GM21786 (cell line): ENCODE data around the gene CDC73.
"Not testable (repeated sequence)": the region's sequence is repeated elsewhere in the genome, so short reads cannot be mapped to it uniquely, and the experiment has no call there.

Source experiments
- ATAC-seq: cut with Tn5 transposase; IDR thresholded peaks from one replicate; pipeline ENCODE4 v1.9.1; 2021; ENCODE audit not compliant: unreplicated experiment

CDC73 gene

DNA sequence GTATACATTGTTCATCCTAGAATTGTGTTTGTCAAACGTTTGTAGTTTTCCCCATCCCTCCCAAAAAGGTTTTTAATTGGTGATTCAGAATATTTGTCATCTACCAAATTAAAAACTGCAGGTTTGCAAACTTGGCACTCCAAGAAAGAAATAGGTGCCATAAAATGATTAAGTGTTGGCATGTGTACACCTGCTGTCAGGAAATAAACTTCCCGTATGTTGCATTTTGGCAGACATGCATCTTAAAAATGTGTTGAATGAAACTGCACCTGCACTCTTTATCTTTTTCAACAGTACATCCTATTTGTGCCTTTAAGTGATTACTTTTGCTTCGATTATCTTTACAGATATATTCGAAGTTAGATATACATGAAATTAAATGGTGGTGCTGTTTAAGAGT lies 57.3 kb downstream of the CDC73 start:
- ATAC-seq, result no peak

GRCh38 chr1:193181536-193181935 lies 59.7 kb downstream of the CDC73 start:
- ATAC-seq, result no peak

DNA sequence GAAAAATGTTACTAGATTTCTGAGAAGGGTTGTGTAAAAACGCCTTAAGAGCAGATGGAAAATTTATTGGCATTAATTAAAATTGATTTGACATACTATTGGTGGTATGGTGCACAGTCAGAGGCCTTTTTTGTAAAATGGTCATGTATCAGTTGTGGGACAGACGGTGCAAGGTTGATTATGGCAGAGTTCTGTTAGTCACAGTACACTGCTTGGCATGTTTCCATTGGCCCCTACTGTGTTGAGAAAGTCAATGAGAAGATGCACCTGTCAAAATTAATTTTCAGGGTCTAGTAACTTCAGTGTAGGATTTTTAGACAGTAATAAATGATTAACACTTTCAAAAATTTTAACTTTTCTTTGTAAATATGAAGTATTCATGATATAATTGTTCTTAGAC lies 60.2 kb downstream of the CDC73 start:
- no peak for ATAC-seq

DNA sequence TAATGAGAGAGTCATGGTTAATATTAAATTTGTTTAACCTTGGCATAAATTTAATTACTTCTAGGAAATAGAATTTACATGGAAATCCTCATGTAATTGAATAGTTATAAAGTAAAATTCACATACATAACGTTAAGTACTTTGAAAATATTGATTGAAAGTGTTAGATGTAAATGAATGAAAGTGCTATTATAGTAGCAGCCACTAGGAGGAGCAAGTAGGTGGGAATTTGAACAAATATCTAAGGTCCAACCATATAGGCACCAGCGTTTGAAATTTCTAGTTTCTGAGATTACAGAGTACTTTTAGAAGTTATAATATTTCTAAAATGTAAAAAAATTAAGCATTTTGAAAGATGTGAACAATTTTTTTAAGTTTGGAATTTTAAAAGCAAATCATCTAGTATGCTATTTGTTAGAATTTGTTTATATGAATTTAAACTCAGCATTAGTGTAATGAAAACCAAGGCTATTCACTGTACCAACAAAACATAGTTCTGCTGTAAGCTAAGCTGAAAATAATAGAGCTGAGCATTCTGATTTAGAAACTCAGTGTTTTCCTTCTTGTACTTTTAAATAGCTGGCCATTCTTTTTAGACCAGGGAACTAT lies 61.3 kb downstream of the CDC73 start:
- ATAC-seq, result peak; percentile 69

DNA sequence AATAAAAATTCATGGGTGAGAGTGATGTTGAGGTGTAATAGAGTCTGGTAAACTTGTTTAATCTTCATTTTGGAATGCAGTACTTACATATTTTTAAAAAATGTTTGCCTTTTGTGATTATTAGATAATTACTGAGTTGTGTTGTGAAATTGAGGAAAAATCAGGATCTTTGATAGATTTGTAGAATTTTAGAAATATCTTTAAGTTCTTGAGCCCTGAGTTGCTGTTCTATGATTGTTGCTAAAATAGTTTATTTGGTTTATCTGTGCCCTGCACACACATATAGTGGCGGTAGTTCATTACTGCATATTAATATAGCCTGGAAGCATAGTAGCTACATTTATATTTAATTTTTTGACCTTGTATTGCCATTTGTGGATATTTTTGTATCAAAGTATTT lies 62.9 kb downstream of the CDC73 start:
- ATAC-seq, result no peak

DNA sequence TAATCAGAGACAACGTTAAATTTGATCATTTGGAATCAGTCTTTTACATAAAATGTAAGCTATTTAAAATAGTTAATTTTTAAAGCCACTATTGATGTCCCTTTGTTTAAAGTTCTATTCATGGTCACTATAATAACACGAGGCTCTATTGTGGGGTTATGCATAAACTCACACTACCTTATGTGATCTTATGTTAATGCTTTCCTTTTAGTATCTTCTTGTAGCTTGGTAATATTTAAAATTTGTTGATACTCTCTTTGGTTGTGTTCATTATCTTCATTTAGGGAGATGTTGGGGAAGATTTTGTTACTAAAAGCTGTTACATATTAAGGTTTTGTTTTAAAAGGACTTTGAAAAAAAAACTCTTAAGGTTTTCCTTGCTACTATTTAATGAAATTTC lies 63.4 kb downstream of the CDC73 start:
- ATAC-seq, result no peak

DNA sequence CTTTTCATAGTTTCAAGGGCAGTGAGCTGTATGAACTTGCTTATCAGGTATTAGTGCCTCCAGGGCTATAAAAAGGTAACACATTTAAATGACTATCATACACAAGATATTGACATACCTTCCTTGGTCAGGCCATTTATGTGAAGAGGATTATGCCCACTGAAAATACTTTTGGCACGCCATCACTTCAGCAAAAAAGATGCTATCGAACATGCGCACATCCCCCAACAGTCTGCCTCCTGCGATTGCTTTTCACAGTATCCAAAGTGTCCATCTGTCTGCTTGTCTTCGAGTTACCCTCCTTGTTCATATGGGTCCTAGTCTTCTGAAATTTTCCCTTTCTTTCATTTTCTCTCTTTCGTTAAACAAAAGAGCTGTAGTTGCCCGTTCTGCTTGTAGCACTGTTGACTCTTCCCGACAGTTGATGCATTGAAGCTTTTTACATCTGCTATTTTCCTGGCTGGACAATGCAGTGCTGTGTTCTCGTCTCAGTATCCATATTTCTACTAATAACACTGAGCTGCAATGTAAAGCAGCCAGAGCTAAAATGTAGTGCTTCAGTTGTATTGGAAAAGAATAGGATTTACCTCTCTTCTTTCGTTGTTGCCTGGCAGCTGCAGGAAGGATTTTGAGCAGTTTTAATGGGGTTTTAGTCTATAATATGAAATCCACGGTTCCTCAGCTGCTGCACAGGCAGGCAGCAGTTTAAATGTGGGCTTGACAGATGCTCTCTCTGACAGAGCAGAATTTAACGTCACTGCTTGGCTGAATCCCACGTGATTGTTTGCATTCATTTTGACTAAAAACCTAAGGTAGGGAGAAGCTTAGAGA lies 64.3 kb downstream of the CDC73 start, which contains the start of gene B3GALT2:
B3GALT2 (minus strand) TSS at position 713 of the 831 bp plus-strand sequence. CDS start 5,051 bp downstream, outside the sequence.
- ATAC-seq, result no peak

DNA sequence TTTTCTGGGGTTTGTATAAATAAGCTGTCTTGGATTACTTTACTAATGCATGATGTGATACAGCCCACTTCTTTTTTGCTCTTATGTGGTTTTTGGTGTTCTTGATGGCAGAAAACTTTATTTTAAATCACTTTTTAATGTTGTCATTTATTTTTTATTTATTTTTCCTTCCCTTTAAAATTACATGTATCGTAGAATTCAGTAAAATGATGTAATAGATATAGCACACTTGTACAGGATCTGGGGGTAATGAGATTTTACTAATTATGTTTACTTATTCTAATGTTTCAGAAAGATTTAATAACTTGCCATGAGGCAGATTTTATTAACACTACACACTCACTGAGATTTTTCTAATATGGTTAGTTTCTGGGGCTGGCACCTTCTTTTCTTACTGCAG lies 65.3 kb downstream of the CDC73 start:
- ATAC-seq, result no peak

DNA sequence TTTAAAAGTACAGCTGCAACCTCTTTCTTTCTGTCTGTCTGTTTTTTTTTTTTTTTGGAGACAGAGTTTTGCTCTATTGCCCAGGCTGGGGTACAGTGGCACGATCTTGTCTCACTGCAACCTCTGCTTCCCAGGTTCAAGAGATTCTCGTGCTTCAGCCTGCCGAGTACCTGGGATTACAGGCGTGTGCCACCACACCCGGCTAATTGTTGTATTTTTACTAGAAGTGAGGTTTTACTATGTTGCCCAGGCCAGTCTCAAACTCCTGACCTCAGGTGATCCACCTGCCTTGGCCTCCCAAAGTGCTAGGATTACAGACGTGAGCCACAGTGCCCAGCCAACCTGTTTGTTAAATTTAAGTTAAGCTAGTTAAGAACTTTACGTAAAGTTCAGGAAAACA lies 67.1 kb downstream of the CDC73 start:
- ATAC-seq, result not testable (repeated sequence)

- no peak for ATAC-seq
Observed at GRCh38 chr1:193189442-193190095, 67.7 kb downstream of the CDC73 start.

GRCh38 chr1:193190096-193190744 lies 68.4 kb downstream of the CDC73 start:
- no peak for ATAC-seq

GRCh38 chr1:193192586-193192985 lies 70.8 kb downstream of the CDC73 start:
- ATAC-seq, result no peak

DNA sequence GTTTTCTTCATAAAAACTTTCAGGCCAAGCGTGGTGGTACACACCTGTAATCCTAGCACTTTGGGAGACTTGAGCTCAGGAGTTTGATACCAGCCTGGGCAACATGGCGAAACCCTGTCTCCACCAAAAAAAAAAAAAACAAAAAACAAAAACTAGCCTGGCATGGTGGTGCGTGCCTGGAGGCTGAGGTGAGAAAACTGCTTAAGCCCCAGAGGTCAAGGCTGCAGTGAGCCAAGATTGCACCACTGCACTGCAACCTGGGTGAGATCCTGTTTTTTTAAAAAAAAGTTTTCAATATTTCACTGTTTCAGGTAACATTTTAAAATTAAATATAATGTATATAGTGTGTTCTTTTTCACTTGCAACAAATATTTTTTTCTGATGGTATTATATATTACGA lies 78.1 kb downstream of the CDC73 start:
- ATAC-seq, result no peak

GRCh38 chr1:193201021-193201420 lies 79.2 kb downstream of the CDC73 start:
- ATAC-seq, result no peak

DNA sequence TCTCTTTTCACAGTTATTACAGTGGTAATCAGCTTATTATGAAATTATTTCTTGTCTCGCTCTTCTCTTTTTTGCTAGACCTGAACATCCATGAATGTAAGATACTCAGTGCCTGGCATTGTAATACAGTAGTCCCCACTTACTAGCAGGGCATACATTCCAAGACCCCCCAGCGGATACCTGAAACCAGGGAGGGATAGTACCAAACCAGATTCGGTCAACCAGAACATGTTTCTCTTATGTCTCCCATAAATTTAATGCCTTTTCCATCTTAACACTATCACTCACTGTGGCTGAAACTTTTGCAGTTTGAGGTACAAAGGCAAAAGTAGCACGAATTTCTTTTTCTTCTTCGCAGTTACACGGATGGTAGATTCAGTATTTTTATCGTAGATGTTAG lies 89.2 kb downstream of the CDC73 start:
- ATAC-seq, result no peak

DNA sequence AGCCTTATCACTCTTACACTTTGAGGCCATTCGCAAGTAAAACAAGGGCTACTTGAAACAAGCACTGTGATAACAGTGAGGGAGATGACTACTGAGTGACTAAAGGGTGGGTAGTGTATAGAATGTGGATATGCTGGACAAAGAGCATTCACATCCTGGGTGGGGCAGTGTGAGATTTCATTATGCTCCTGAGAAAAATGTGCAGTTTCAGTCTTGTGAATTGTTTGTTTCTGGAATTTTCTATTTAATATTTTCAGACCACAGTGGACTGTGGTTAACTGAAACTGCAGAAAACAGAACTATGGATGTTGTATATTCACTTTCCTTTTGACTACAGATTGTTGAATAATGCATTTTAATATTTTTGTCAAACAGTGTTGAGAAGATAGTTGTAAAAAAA lies 89.7 kb downstream of the CDC73 start:
- ATAC-seq, result peak; percentile 84

- ATAC-seq, result no peak
Observed at GRCh38 chr1:193212637-193213036, 90.8 kb downstream of the CDC73 start.

DNA sequence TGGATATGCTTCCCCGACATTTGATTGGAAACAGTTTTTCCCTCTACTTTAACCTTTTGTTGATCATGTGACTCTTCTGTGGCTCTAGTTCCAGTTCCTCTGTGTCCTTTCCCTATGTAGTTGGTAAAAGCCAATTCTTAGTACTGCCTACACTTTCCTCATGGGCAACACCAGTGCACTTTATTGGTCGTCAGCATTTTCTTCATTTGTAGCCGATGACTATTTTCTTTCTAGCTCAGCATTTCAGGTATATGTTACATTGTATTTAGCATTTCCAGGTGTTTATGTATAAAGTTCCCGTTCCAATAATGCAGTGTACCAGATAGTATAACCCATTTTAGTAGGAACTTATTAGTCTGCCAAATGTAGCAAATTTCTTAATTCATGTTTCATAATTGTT lies 92.2 kb downstream of the CDC73 start:
- no peak for ATAC-seq

DNA sequence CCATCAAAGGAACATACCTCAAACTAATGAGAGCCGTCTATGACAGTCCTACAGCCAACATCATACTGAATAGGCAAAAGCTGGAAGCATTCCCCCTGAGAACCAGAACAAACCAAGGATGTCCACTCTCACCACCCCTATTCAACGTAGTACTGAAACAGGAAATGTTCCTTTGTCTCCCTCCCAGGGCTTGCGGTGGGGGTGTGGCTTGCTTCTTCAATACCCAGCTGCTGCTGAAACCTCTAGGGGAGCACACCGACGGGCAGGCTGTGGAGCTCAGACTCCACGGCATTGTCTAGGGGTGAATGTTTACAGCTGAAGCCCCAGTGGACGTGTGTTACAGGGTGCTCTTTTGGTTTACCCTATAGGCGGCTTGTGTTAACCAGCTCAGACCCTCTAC lies 95.1 kb downstream of the CDC73 start:
- no peak for ATAC-seq

DNA sequence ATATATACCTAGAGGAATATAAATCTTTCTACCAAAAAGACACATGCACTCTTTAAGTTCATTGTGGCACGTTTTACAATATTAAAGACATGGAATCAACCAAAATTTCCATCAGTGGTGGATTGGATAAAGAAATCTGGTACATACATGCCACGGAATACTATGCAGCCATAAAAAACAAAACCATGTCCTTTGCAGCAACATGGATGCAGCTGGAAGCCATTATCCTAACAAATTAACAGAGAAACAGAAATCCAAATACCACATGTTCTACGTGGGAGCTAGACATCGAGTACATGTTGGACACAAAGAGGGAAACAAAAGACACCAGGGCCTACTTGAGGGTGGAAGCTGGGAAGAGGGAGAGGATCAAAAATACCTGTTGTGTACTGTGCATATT lies 97.6 kb downstream of the CDC73 start:
- ATAC-seq, result no peak

- no peak for ATAC-seq
Observed at GRCh38 chr1:193221651-193222050, 99.8 kb downstream of the CDC73 start.
